Activated CD8-positive, alpha-beta memory T cell treated with anti-CD3 and anti-CD28 coated beads, Interleukin-2, amount 50 U/mL, for 24 hours (primary cell): Measurements from ENCODE around the gene MB21D2.

Source experiments
- DNase-seq: peaks from one replicate; pipeline ENCODE4 v3.0.0-alpha.2; 2020; ENCODE audit errors: extremely low read depth

MB21D2 gene

GRCh38 chr3:192890347-192891335 is 27.0 kb downstream of the MB21D2 start:
- no peak for DNase-seq

- no peak for DNase-seq
These were observed 28.0 kb downstream of the MB21D2 start for GRCh38 chr3:192889679-192890078.

GRCh38 chr3:192888190-192888589 is 29.5 kb downstream of the MB21D2 start:
- DNase-seq: no peak

GRCh38 chr3:192887701-192888100 is 30.0 kb downstream of the MB21D2 start:
- DNase-seq: no peak

GRCh38 chr3:192887047-192887446 is 30.6 kb downstream of the MB21D2 start:
- DNase-seq: no peak

- no peak for DNase-seq
These were observed 32.6 kb downstream of the MB21D2 start for GRCh38 chr3:192884777-192885773.

GRCh38 chr3:192883512-192883911 is 34.1 kb downstream of the MB21D2 start:
- DNase-seq: no peak

GRCh38 chr3:192881159-192881786 is 36.4 kb downstream of the MB21D2 start:
- no peak for DNase-seq

GRCh38 chr3:192880313-192880712 is 37.3 kb downstream of the MB21D2 start:
- DNase-seq: no peak

GRCh38 chr3:192879346-192880031 is 38.2 kb downstream of the MB21D2 start:
- no peak for DNase-seq

GRCh38 chr3:192875971-192876565 is 41.6 kb downstream of the MB21D2 start:
- DNase-seq: no peak

GRCh38 chr3:192870822-192871221 is 46.8 kb downstream of the MB21D2 start:
- DNase-seq: no peak

- DNase-seq: no peak
These were observed 48.3 kb downstream of the MB21D2 start for GRCh38 chr3:192869131-192870031.

GRCh38 chr3:192867645-192868044 is 50.0 kb downstream of the MB21D2 start:
- no peak for DNase-seq

GRCh38 chr3:192866804-192867203 is 50.9 kb downstream of the MB21D2 start:
- DNase-seq: no peak

- DNase-seq: no peak
These were observed 52.7 kb downstream of the MB21D2 start for GRCh38 chr3:192864941-192865340.

- DNase-seq: no peak
These were observed 54.6 kb downstream of the MB21D2 start for GRCh38 chr3:192863091-192863420.

- no peak for DNase-seq
These were observed 55.1 kb downstream of the MB21D2 start for GRCh38 chr3:192862408-192863090.

- DNase-seq: no peak
These were observed 55.7 kb downstream of the MB21D2 start for GRCh38 chr3:192861972-192862371.
